ENCODE data around the gene CRY2. TPM values are rescaled to one million over a fixed set of nuclear protein-coding genes. Genes with fewer than 3 reads are reported as not detected.
"Not testable (repeated sequence)": the region's sequence is repeated elsewhere in the genome, so short reads cannot be mapped to it uniquely, and the experiment has no call there.

CRY2 gene
- total and polyA plus RNA-seq, 5 donors: 34.3 to 82.1 (median 68.6) TPM

DNA sequence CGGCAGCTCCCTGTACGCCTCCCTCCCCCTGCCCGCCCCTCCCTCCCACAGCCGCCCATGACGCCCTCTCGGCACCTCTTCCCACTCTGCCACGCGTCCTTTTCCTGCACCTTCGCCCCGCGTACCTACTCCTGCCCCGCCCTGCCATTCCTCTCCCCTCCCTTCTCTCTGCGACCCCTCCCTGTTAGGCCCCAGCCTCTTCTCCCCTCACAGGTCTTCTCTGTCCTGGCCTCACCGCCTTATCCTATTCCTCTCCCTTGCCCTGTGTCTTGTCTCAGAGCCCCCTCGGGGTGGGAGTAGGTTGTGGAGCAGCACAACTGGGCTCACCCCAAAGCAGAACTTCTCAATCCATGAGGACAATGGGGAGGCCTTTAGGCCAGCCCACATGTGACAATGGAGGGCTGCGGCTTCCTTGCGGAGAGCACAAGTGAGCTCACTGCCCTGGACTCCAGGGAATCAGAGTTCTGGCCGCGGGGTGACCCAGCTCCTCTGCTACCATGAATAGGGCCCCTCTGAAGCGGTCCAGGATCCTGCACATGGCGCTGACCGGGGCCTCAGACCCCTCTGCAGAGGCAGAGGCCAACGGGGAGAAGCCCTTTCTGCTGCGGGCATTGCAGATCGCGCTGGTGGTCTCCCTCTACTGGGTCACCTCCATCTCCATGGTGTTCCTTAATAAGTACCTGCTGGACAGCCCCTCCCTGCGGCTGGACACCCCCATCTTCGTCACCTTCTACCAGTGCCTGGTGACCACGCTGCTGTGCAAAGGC lies 41.8 kb upstream of the CRY2 start:
- Histone ChIP-seq H3K27me3 (ENCODE audit: control insufficient read depth, insufficient read depth) (no peaks in the 10 kb centered on the region), H3K4me1 (ENCODE audit: control insufficient read depth, insufficient read depth, low read length) (peaks cover 15% of the 10 kb centered on the region), H3K9me3 (ENCODE audit: control insufficient read depth, low read length) (no peaks in the 10 kb centered on the region), H3K27ac (ENCODE audit: low read length) (peak overlapping the region; percentile 68), H3K4me3 (ENCODE audit: low read length) (peak overlapping the region; percentile 76)
- DNase-seq: peak; percentile 68 to 78 (median 73)
- intact Hi-C loops (cut with DNase I): no loop called here
- 18% methylated on average over 29 of the region's 29 CpGs for WGBS
- peak; percentile 10 to 46 for ATAC-seq

DNA sequence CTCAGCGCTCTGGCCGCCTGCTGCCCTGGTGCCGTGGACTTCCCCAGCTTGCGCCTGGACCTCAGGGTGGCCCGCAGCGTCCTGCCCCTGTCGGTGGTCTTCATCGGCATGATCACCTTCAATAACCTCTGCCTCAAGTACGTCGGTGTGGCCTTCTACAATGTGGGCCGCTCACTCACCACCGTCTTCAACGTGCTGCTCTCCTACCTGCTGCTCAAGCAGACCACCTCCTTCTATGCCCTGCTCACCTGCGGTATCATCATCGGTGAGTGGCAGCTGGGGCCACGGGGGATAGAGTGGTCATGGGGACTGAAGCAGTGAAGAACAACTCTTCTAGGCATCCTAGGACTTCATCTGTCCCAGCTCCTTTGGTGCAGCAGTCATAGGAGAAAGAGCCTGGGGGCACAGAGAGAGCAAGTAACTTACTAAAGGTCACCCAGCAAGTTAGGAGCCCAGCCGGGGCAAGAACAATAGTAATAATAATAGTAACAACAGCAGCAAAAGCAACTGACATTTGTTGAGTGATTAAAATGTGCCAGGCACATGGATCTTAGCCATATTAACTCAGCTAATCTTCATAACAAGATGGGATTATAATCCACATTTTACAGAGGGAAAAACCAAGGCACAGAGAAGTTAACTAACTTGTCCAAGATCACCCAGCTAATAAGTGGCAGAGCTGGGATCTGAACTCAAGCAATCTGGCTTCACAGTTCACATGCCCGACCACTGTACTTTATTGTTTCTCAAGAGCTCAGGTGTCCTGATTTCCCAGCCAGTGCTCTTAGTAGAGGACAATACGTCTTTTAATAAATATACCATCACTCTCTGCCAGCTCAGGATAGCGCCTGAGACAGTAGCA lies 41.0 kb upstream of the CRY2 start:
- 79% methylated on average over 20 of the region's 20 CpGs for WGBS
- intact Hi-C loops (cut with DNase I): no loop called here
- Histone ChIP-seq H3K27me3 (ENCODE audit: control insufficient read depth, insufficient read depth) (no peaks in the 10 kb centered on the region), H3K4me1 (ENCODE audit: control insufficient read depth, insufficient read depth, low read length) (peaks cover 15% of the 10 kb centered on the region), H3K27ac (ENCODE audit: low read length) (no peak overlapping the region), H3K9me3 (ENCODE audit: control insufficient read depth, low read length) (no peaks in the 10 kb centered on the region), H3K4me3 (ENCODE audit: low read length) (peak overlapping the region; percentile 76)
- no peak for DNase-seq
- no peak for ATAC-seq

DNA sequence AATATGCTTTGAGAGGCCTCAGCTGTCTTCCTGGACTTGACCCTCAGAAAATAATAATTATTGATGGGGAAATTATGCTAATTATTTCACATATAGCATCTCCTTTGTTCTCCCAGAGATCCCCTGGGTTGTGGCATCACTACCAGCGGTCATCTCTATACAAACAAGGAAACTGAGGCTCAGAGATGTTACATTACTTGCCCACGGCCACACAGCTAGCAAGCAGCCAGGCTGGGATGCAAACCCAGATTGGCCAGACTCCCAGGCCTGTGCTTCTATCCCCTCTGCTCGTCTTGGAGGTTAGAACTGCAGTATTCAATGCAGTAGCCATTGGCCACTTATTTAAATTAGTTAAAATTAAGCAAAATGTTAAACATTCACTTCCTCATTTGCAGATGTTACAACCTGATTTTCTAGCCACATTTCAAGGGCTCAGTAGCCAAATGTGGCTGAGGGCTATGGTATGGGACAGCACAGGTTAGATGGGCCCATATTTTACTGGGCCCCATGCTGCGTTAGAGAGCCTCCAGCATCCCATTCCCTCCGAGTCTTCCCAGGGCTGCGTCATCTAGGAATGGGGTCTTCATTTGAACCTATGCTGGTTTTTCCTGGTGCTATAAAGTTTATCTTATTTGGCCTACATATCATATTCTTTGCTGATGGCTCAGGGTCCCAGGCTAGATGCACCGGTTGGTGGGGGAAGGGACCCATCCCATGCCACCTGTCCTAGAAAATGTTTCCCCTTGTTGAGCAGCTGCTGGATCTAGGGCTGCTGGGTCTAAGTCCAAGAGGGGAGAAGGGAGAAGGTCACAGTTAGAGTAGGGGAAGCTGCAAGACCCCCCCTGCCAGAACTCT lies 40.1 kb upstream of the CRY2 start:
- no peaks in the 10 kb centered on the region for H3K9me3 ChIP-seq (ENCODE audit: control insufficient read depth, low read length)
- H3K27ac ChIP-seq (ENCODE audit: low read length): no peak overlapping the region
- no peaks in the 10 kb centered on the region for H3K27me3 ChIP-seq (ENCODE audit: control insufficient read depth, insufficient read depth)
- DNase-seq (no peak), ATAC-seq (no peak)
- no peak overlapping the region for H3K4me3 ChIP-seq (ENCODE audit: low read length)
- intact Hi-C loops (cut with DNase I): no loop called here
- WGBS: 72% methylated on average over 7 of the region's 7 CpGs
- H3K4me1 ChIP-seq (ENCODE audit: control insufficient read depth, insufficient read depth, low read length): peaks cover 15% of the 10 kb centered on the region

DNA sequence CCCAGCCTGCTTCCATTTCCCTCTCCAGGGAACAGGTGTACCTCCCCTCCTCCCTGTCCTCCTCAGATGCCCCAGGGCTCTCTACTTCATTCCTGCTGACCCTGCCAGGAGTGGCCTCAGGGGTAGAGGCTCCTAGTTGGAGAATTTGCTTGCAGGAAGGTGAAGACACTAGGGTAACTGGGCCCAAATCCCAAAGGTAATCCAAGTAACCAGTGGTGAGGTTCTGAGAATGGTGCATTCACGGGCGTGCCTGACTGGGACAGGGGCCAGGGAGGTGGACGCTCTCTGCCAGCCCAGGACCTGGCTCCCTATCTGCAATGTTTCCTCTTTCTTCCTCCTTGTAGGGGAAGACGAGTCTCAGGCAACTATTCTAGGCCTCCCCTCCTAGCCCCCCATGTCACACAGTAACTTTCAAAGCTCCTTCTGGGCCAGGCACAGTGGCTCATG lies 39.5 kb upstream of the CRY2 start:
- WGBS: 79% methylated on average over 4 of the region's 4 CpGs
- Histone ChIP-seq H3K27ac (ENCODE audit: low read length) (no peak overlapping the region), H3K4me3 (ENCODE audit: low read length) (no peak overlapping the region), H3K4me1 (ENCODE audit: control insufficient read depth, insufficient read depth, low read length) (peaks cover 15% of the 10 kb centered on the region), H3K9me3 (ENCODE audit: control insufficient read depth, low read length) (no peaks in the 10 kb centered on the region), H3K27me3 (ENCODE audit: control insufficient read depth, insufficient read depth) (no peaks in the 10 kb centered on the region)
- DNase-seq (no peak), ATAC-seq (no peak)
- intact Hi-C loops (cut with DNase I): no loop called here

DNA sequence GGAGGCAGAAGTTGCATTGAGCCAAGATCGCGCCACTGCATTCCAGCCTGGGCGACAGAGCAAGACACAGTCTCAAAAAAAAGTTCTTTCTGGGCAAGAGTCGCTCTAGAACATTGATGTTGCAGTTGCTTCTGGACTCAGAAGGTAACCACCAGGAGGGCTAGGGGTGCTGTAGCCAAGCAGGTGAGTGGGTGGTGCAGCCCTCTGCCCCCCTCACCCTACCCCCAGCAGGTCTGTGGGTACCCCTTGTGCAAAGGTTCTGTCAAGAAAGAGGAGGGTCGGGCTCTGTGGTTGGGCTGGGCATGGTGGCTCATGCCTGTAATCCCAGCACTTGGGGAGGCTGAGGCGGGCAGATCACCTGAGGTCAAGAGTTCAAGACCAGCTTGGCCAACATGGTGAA lies 38.8 kb upstream of the CRY2 start:
- DNase-seq; intact Hi-C loops (cut with DNase I): not testable (repeated sequence)

DNA sequence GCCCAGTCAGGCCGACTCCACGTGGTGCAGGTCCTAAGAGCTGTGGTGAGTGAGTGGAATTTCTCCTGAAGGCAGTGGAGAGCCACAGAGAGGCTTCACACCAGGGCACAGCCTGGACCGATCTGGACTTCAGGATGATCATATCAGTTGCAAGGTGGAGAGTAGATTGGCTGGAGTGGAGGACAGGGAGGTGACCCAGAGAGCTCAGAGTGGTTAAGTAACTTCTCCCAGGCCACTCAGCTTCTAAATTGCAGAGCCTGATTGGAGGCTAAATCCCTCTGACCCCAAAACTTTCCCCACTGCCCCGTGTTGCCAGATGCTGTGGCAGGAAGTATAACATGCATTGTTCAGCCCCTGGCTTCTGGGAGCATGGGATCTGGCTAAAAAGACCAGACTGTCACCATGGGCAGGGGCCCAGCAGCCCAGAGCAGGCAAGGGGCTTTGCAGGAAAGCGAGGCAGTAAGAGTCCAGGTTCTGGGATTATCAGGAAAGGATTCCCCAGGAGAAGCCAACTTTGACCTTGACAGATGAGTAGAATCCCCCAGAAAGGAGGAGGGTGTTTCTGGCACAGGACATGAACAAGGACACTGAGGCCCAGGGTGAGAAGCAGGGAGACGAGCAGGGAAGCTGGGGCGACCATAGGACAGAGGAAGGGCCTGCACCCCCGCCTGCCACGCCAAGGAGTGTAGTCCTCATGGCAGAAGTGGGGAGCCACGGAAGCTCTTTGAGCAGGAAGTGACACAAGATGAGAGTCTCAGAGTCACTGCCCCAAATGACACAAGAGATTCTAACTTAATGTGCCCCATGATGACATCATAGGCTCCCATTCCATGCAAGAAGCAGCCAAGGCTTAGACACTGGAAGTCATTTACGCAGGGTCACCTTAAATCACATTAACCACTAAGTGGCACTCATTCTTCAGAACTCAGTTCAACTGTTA lies 37.5 kb upstream of the CRY2 start:
- no peak for DNase-seq
- intact Hi-C loops (cut with DNase I): no loop called here
- 75% methylated on average over 11 of the region's 11 CpGs for WGBS

More for the DNA sequence above, 38.8 kb upstream of the CRY2 start:
- H3K27ac ChIP-seq (ENCODE audit: low read length); H3K9me3 ChIP-seq (ENCODE audit: control insufficient read depth, low read length); H3K4me3 ChIP-seq (ENCODE audit: low read length); H3K27me3 ChIP-seq (ENCODE audit: control insufficient read depth, insufficient read depth); ATAC-seq: not testable (repeated sequence)
- 96% methylated on average over 6 of the region's 6 CpGs for WGBS
- H3K4me1 ChIP-seq (ENCODE audit: control insufficient read depth, insufficient read depth, low read length): peaks cover 15% of the 10 kb centered on the region

DNA sequence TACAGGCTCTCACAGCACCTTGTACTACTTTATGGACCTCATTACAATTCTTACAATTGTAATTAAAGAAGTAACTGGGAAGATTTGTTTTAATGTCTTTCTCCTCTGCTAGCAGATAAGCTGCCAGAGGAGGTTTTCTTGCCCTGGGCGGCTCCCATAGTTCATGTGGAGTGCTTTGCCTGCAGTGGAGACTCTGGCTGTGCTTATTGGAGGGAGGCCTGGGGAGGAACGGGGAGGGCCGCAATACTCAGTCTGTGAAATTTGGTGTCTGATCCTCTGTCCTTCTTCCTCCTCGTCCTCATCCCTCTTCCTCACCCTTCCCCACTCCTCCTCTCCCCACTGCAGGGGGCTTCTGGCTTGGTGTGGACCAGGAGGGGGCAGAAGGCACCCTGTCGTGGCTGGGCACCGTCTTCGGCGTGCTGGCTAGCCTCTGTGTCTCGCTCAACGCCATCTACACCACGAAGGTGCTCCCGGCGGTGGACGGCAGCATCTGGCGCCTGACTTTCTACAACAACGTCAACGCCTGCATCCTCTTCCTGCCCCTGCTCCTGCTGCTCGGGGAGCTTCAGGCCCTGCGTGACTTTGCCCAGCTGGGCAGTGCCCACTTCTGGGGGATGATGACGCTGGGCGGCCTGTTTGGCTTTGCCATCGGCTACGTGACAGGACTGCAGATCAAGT lies 36.7 kb upstream of the CRY2 start:
- DNase-seq (no peak), ATAC-seq (no peak)
- Histone ChIP-seq H3K4me1 (ENCODE audit: control insufficient read depth, insufficient read depth, low read length) (peaks cover 15% of the 10 kb centered on the region), H3K27me3 (ENCODE audit: control insufficient read depth, insufficient read depth) (no peaks in the 10 kb centered on the region), H3K4me3 (ENCODE audit: low read length) (no peak overlapping the region), H3K9me3 (ENCODE audit: control insufficient read depth, low read length) (no peaks in the 10 kb centered on the region), H3K27ac (ENCODE audit: low read length) (no peak overlapping the region)
- 88% methylated on average over 23 of the region's 23 CpGs for WGBS
- intact Hi-C loops (cut with DNase I): no loop called here

More for the DNA sequence above, 37.5 kb upstream of the CRY2 start:
- H3K4me3 ChIP-seq (ENCODE audit: low read length): no peak overlapping the region
- no peaks in the 10 kb centered on the region for H3K9me3 ChIP-seq (ENCODE audit: control insufficient read depth, low read length)
- H3K4me1 ChIP-seq (ENCODE audit: control insufficient read depth, insufficient read depth, low read length): peaks cover 15% of the 10 kb centered on the region
- no peak for ATAC-seq
- no peaks in the 10 kb centered on the region for H3K27me3 ChIP-seq (ENCODE audit: control insufficient read depth, insufficient read depth)
- H3K27ac ChIP-seq (ENCODE audit: low read length): no peak overlapping the region

DNA sequence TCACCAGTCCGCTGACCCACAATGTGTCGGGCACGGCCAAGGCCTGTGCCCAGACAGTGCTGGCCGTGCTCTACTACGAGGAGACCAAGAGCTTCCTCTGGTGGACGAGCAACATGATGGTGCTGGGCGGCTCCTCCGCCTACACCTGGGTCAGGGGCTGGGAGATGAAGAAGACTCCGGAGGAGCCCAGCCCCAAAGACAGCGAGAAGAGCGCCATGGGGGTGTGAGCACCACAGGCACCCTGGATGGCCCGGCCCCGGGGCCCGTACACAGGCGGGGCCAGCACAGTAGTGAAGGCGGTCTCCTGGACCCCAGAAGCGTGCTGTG lies 36.2 kb upstream of the CRY2 start:
- intact Hi-C loops (cut with DNase I): no loop called here
- peaks cover 10% of the 10 kb centered on the region for H3K4me1 ChIP-seq (ENCODE audit: control insufficient read depth, insufficient read depth, low read length)
- no peaks in the 10 kb centered on the region for H3K9me3 ChIP-seq (ENCODE audit: control insufficient read depth, low read length)
- no peak for ATAC-seq
- DNase-seq: no peak
- H3K27ac ChIP-seq (ENCODE audit: low read length): no peak overlapping the region
- no peaks in the 10 kb centered on the region for H3K27me3 ChIP-seq (ENCODE audit: control insufficient read depth, insufficient read depth)
- 92% methylated on average over 17 of the region's 17 CpGs for WGBS
- no peak overlapping the region for H3K4me3 ChIP-seq (ENCODE audit: low read length)

DNA sequence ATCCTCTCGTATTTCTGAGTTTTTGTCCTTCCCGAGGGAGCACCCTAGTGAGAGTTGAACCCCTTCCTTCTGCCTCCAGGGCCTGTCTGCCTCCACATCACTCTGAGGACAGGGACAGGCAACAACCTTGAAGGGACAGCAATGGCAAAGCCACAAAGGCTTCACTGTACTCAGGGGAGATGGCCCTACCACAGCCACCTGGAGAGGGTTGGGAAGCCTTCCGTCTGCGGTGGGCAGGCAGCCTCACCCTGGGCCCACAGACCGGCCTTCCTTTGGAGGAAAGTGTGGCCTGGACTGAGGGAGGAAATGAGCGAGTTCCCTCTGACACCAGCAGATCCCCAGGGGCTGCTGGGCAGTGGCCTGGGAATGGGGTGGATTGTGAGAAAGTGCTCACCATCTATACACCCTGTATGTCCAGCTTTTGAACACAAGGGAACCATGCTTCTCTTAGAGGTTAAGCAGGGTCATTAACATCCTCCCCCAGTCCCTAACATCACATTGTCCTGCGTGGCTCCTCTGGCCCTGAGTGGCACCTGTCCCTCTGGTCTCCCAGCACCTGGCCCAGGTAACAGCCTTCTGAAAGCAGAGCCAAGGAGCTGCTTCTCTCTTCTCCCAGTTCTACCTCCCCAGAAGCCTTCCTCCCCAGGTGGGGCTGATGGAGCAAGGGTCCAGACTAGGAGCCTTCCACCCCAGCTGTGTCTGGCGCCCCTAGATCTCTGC lies 35.5 kb upstream of the CRY2 start:
- 80% methylated on average over 8 of the region's 8 CpGs for WGBS
- Histone ChIP-seq H3K27me3 (ENCODE audit: control insufficient read depth, insufficient read depth) (no peaks in the 10 kb centered on the region), H3K4me1 (ENCODE audit: control insufficient read depth, insufficient read depth, low read length) (peaks cover 7% of the 10 kb centered on the region), H3K9me3 (ENCODE audit: control insufficient read depth, low read length) (no peaks in the 10 kb centered on the region), H3K27ac (ENCODE audit: low read length) (no peak overlapping the region), H3K4me3 (ENCODE audit: low read length) (no peak overlapping the region)
- DNase-seq: no peak
- ATAC-seq: no peak
- intact Hi-C loops (cut with DNase I): no loop called here
